ENCODE measurements around the gene EPHB2.

Gene EPHB2

GRCh38 chr1:22884806-22885530 lies 174.3 kb downstream of the EPHB2 start:
- DNase-seq (ENCODE audit: low spot score), result no peak

- no peak for DNase-seq (ENCODE audit: low spot score)
Observed at GRCh38 chr1:22886211-22886610, 175.6 kb downstream of the EPHB2 start.

- DNase-seq (ENCODE audit: low spot score), result no peak
Observed at GRCh38 chr1:22887491-22887890, 176.9 kb downstream of the EPHB2 start.

- no peak for DNase-seq (ENCODE audit: low spot score)
Observed at GRCh38 chr1:22888320-22889075, 177.9 kb downstream of the EPHB2 start.

GRCh38 chr1:22889213-22889827 lies 178.7 kb downstream of the EPHB2 start:
- DNase-seq (ENCODE audit: low spot score), result peak; percentile 59

- DNase-seq (ENCODE audit: low spot score), result no peak
Observed at GRCh38 chr1:22892789-22893188, 182.2 kb downstream of the EPHB2 start.

GRCh38 chr1:22893292-22893691 lies 182.7 kb downstream of the EPHB2 start:
- no peak for DNase-seq (ENCODE audit: low spot score)

- no peak for DNase-seq (ENCODE audit: low spot score)
Observed at GRCh38 chr1:22895357-22895756, 184.7 kb downstream of the EPHB2 start.

- no peak for DNase-seq (ENCODE audit: low spot score)
Observed at GRCh38 chr1:22896184-22896583, 185.5 kb downstream of the EPHB2 start.

- DNase-seq (ENCODE audit: low spot score), result no peak
Observed at GRCh38 chr1:22900451-22900850, 189.8 kb downstream of the EPHB2 start.

GRCh38 chr1:22903113-22903512 lies 192.5 kb downstream of the EPHB2 start:
- DNase-seq (ENCODE audit: low spot score), result no peak

GRCh38 chr1:22906968-22907367 lies 196.3 kb downstream of the EPHB2 start:
- DNase-seq (ENCODE audit: low spot score), result no peak

- no peak for DNase-seq (ENCODE audit: low spot score)
Observed at GRCh38 chr1:22907528-22907927, 196.9 kb downstream of the EPHB2 start.

GRCh38 chr1:22908880-22909426 lies 198.3 kb downstream of the EPHB2 start:
- DNase-seq (ENCODE audit: low spot score), result no peak

- no peak for DNase-seq (ENCODE audit: low spot score)
Observed at GRCh38 chr1:22910286-22910685, 199.6 kb downstream of the EPHB2 start.

- DNase-seq (ENCODE audit: low spot score), result no peak
Observed at GRCh38 chr1:22910986-22911651, 200.5 kb downstream of the EPHB2 start.

- DNase-seq (ENCODE audit: low spot score), result no peak
Observed at GRCh38 chr1:22912311-22912710, 201.7 kb downstream of the EPHB2 start.

GRCh38 chr1:22913421-22914141 lies 202.9 kb downstream of the EPHB2 start:
- no peak for DNase-seq (ENCODE audit: low spot score)

- no peak for DNase-seq (ENCODE audit: low spot score)
Observed at GRCh38 chr1:22914156-22914555, 203.5 kb downstream of the EPHB2 start.

- DNase-seq (ENCODE audit: low spot score), result peak; percentile 61
Observed at GRCh38 chr1:22914633-22915217, 204.1 kb downstream of the EPHB2 start.

- no peak for DNase-seq (ENCODE audit: low spot score)
Observed at GRCh38 chr1:22915231-22915630, 204.6 kb downstream of the EPHB2 start.

Measured in iPS-NIHi11 (cell line).